Chondrocyte (in vitro differentiated cells): ENCODE data around the gene ZNF438. TPM values are rescaled to one million over a fixed set of nuclear protein-coding genes. Genes with fewer than 3 reads are reported as not detected.
A peak's percentile ranks its signal among the peaks of the same experiment; 100 is the strongest.

Experiments
- DNase-seq: peaks from one replicate; pipeline ENCODE4 v3.0.0; 2021; ENCODE audit warnings: mixed read lengths, low spot score
- H3K27ac Mint-ChIP-seq: one replicate; pipeline ENCODE4 v1.8.0; 2021; ENCODE audit warnings: mild to moderate bottlenecking, moderate library complexity, mixed read lengths; ENCODE audit not compliant: unreplicated experiment
- H3K27me3 Mint-ChIP-seq: 2 replicates; pipeline ENCODE4 v1.8.0; 2021; ENCODE audit warnings: low read depth, mixed read lengths
- H3K36me3 Mint-ChIP-seq: 2 replicates; pipeline ENCODE4 v1.8.0; 2021; ENCODE audit warnings: low read depth, mixed read lengths
- H3K4me1 Mint-ChIP-seq: 2 replicates; pipeline ENCODE4 v1.8.0; 2021; ENCODE audit warnings: low read depth, mild to moderate bottlenecking, mixed read lengths
- H3K4me3 Mint-ChIP-seq: one replicate; pipeline ENCODE4 v1.8.0; 2021; ENCODE audit warnings: mild to moderate bottlenecking, moderate library complexity, mixed read lengths; ENCODE audit not compliant: unreplicated experiment
- H3K9me3 Mint-ChIP-seq: 2 replicates; pipeline ENCODE4 v1.8.0; 2021; ENCODE audit warnings: low read depth, mixed read lengths
- CTCF ChIP-seq: fragments of 200-600 bp; sonication (generic); IDR thresholded peaks from 2 replicates; pipeline ENCODE4 v1.5.0; 2021; ENCODE audit warnings: antibody characterized with exemption, mild to moderate bottlenecking, moderate library complexity
- long read RNA-seq: library from polyadenylated mRNA; stranded (forward); transcript quantifications from one replicate; pipeline ENCODE4 v2.0.0, GENCODE V29; 2021
- total RNA-seq: library from RNA; stranded (reverse); gene quantifications from 3 replicates; pipeline ENCODE4 v1.2.1, GENCODE V29; 2021

ZNF438 gene, protein sequence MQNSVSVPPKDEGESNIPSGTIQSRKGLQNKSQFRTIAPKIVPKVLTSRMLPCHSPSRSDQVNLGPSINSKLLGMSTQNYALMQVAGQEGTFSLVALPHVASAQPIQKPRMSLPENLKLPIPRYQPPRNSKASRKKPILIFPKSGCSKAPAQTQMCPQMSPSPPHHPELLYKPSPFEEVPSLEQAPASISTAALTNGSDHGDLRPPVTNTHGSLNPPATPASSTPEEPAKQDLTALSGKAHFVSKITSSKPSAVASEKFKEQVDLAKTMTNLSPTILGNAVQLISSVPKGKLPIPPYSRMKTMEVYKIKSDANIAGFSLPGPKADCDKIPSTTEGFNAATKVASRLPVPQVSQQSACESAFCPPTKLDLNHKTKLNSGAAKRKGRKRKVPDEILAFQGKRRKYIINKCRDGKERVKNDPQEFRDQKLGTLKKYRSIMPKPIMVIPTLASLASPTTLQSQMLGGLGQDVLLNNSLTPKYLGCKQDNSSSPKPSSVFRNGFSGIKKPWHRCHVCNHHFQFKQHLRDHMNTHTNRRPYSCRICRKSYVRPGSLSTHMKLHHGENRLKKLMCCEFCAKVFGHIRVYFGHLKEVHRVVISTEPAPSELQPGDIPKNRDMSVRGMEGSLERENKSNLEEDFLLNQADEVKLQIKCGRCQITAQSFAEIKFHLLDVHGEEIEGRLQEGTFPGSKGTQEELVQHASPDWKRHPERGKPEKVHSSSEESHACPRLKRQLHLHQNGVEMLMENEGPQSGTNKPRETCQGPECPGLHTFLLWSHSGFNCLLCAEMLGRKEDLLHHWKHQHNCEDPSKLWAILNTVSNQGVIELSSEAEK
- 4.4 to 6.0 TPM (median 4.9 TPM) in 3 replicates for total RNA-seq
- long read RNA-seq, partial matches to known transcripts, result 1 of 16 reads
- long read RNA-seq, other reads (novel, unspliced or antisense), result 9 of 16 reads

GRCh38 chr10:31031558-31032257 is at the start of gene ZNF438:
Gene ZNF438, minus strand, starts transcription at chr10:31031865. Its CDS starts 154,831 bp downstream, at chr10:30877034.
- peaks cover 3% of the 10 kb centered on the region for H3K9me3 Mint-ChIP-seq

GRCh38 chr10:31076610-31076988 is 44.9 kb upstream of the ZNF438 start:
- Mint-ChIP-seq H3K4me3 (no peak overlapping the region), H3K27ac (no peak overlapping the region), H3K4me1 (peaks cover 57% of the 10 kb centered on the region), H3K27me3 (no peaks in the 10 kb centered on the region), H3K36me3 (no peaks in the 10 kb centered on the region), H3K9me3 (peaks cover 3% of the 10 kb centered on the region)
- TF ChIP-seq CTCF, result no peak
- no peak for DNase-seq

More at GRCh38 chr10:31031558-31032257, at the start of gene ZNF438:
- H3K4me3 Mint-ChIP-seq, result peak within 1 kb of the TSS; percentile 77
- no peaks in the 10 kb centered on the region for H3K27me3 Mint-ChIP-seq
- TF ChIP-seq CTCF, result peak; percentile 79
- H3K4me1 Mint-ChIP-seq, result peaks cover 68% of the 10 kb centered on the region
- peak within 1 kb of the TSS; percentile 99 for H3K27ac Mint-ChIP-seq
- DNase-seq, result peak; percentile 97
- no peaks in the 10 kb centered on the region for H3K36me3 Mint-ChIP-seq

DNA sequence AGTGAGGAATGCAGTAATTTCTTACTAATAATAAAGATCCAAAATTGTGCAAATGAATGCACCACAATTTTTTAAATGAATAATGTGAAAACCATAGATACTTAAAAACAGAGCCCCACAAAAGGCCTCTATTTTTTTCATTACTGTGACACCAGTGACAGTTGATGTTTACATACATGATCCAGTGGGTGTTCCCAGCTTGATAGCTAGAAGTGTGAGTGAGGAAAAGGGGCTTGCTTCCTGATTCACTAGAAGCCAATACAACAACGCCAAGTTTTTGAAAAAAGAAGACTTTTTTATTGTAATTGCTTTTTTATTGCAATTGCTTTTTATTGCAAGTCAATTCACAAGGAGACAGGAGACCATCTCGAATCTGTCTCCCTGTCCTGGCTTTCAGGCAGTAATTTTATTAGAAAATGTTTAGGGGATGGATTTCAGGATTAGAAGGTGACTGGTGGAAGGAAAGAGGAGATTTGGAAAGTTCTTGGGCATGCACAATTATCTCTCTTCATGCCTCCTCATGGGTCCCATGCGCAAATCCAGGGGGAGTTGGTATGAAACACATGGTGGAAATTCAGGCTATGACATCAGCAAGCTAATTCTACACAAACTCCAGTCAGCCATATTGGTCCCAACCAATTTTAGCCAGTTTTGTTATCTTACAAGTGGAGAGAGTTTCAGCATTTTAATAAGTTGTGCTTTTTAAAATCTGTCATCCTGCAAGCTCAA is 44.4 kb upstream of the ZNF438 start:
- H3K36me3 Mint-ChIP-seq, result no peaks in the 10 kb centered on the region
- H3K4me1 Mint-ChIP-seq, result peaks cover 63% of the 10 kb centered on the region
- no peak for DNase-seq
- no peak overlapping the region for H3K4me3 Mint-ChIP-seq
- H3K9me3 Mint-ChIP-seq, result peaks cover 3% of the 10 kb centered on the region
- H3K27me3 Mint-ChIP-seq, result no peaks in the 10 kb centered on the region
- peak overlapping the region; percentile 83 for H3K27ac Mint-ChIP-seq
- TF ChIP-seq CTCF, result no peak

- DNase-seq, result no peak
Observed at GRCh38 chr10:31075434-31075833, 43.8 kb upstream of the ZNF438 start.

More at GRCh38 chr10:31075434-31075833, 43.8 kb upstream of the ZNF438 start:
- TF ChIP-seq CTCF, result no peak
- Mint-ChIP-seq H3K36me3 (no peaks in the 10 kb centered on the region), H3K9me3 (peaks cover 3% of the 10 kb centered on the region), H3K27me3 (no peaks in the 10 kb centered on the region), H3K4me1 (peaks cover 69% of the 10 kb centered on the region), H3K4me3 (no peak overlapping the region), H3K27ac (peak overlapping the region; percentile 83)
